GM03348 (cell line): ENCODE data around the gene CACHD1.
"Not testable (repeated sequence)": the region's sequence is repeated elsewhere in the genome, so short reads cannot be mapped to it uniquely, and the experiment has no call there.

Experiments
- DNase-seq: peaks from one replicate; pipeline ENCODE4 v3.0.0; 2012; ENCODE audit warnings: low spot score

Gene CACHD1

GRCh38 chr1:64497088-64497883 is 27.4 kb downstream of the CACHD1 start:
- DNase-seq = peak; percentile 21

DNA sequence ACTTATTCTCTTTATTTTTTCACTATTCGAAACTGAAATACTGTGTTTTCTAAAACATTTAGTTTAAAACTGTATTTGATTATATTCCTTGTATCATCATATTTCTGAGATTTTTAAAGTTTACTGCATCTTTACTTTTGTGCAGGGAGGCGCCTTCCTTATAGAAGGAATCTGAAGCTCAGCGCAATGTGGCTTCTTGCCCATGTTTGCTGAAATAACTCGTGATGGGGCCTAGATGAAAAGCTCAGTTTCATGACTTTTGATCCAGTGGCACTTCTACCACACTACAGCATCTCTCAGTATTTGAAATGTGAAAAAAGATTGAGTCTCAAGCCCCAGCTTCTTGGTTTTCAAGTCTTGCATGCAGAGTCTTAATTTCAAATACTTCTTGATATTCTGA is 28.4 kb downstream of the CACHD1 start:
- DNase-seq = no peak

DNA sequence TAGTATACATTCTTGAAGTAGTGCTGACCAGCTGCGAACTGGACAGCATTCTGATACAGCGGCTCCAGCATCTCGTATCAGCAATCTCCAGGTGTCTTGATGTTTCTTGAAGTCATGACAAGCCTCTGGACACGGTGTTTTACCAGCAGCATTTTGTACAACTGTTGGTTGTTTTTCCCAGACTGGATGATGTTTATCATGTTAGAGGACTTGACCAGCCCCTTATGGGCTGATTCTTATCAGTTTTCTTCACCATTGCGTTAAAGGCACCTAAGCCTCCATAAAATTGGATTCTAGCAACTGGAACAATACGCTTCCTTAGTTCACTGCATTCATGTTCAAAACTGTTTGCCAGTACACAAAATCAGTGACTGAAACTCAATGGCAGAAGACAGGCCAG is 29.1 kb downstream of the CACHD1 start:
- no peak for DNase-seq

DNA sequence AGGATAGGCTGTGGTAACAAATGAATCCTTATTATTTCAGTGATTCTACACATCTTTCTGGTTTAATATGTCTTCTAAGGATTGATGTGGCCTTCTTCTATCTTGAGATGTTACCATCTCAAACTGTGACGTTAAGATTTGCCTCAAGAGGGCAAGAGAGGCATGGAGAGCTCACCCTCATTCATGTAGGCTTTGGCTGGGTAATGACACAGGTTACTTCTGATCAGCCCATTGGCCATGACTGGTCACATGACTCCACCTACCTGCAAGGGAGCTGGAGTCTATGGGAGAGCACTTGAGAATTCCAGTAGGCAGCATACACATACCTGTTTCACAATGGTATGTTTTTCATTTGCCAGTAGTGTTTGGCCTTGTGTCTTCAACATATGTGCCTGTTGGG is 30.0 kb downstream of the CACHD1 start:
- no peak for DNase-seq

DNA sequence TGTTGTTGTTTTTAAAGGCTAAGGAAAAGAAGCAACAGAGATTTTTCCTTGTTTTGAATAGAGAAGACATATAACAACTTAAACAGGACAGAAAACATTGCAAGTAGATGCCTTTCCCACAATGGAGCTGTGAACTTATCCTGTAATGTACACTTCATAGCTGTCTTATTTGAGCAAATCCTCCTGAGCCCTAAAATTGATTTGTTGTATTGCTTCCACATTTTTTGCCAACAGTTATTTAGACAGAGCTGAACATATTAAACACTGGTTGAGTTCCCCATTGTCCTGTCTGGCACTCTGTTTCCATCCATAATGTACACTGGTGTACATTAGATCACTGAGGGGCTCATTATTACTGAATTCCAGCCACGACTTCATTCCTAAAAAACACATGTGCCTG is 32.2 kb downstream of the CACHD1 start:
- DNase-seq = no peak

DNA sequence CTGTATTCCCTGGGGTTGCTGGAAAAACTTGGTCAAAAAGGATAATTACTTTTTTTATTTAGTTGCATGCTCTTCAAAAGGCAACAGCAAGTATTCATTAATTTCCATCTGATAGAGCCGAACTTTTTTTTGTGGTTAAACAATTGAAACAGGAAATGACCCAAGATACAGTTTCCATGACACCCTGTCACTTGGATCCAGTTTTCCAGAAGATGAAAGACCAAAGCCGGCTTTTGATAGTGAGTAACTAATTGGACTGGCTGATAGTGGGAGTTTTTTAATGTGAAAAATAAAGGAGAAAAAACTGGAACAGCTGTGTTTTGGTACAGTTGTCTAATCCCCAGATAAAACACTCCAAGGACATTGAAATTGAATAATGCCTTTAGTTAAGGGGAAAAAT is 33.0 kb downstream of the CACHD1 start:
- no peak for DNase-seq

DNA sequence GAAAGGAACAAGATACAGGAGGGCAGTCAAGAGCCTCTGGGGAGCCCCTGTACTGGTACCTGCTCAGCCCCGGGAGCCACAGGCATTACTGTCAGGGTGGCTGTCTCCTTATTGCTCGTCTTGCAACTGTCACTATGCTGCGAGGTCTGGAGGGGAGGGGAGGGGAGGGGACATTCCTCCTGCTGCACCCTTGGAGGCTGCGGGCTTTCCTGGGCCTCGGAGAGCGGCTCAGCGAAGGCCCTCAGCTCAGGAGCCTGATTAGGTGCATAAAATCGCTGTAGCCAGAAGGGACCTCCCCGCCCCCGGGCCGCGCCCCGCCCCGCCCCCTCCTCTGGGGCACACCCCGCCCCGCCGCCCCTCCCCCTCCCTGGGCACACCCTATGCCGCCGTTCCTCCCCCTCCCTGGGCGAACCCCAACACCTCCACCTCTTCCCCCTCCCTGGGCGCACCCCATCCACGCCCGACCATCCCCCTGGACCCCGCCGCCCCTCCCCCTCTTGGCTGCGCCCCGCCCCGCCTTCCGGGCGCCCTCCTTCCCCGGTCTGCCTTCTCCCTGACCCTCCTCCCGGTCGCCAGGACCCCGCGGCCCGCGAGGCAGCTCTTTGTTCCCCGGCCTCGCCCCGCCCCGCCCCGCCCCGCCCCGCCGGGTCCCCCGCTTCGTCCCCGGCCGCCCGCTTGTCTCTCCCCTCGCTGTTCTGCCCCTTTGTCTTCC is 35.5 kb downstream of the CACHD1 start:
- DNase-seq = peak; percentile 65

DNA sequence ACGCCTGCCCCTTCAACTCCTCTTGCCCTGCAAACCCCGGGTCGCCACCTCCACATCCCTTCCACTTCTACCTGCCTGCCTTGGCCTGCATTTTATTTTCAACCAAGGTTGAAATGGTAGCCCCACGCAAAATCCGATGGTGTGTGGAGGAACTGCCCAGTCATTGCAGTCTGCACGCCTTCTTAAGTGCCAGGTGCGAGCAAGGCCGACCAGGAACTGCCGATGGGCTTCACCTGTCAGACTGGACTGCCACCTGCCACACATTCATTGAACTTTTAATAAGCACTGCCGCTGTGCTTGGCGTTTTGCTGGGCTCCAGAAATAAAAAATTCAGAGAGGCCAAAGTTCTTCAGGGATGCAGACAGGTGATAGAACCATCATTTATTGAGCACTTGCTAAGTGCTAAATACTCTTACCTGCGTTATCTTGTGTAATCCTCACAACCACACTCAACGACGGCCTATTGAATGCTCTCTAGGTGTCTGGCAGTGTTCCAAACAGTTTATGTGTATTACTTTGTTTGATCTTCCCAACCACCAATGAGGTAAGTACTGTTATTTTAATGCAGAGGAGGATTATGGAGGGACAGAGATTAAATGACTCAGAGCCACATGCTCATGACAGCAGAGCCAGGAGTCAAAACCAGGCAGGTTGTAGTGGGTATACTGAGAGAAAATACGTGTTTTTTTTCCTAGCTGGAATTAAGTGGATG is 36.2 kb downstream of the CACHD1 start:
- DNase-seq = no peak

- no peak for DNase-seq
These were observed 38.7 kb downstream of the CACHD1 start for GRCh38 chr1:64508629-64509028.

- DNase-seq = no peak
These were observed 41.1 kb downstream of the CACHD1 start for GRCh38 chr1:64511044-64511443.

DNA sequence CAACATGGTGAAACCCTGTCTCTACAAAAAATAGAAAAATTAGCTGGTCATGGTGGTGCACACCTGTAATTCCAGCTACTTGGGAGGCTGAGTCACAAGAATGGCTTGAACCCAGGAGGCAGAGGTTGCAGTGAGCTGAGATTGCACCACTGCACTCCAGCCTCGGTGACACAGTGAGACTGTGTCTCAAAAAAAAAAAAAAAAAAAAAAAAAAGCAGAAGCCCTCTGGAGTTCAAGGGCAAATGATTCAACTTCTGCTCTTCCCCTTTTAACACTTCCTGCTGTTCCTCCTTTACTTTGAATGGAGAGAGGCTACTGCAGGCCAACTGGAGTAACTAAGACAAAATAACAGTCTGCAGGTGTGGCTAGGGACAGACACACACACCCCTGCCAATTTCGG is 42.3 kb downstream of the CACHD1 start:
- DNase-seq = not testable (repeated sequence)

DNA sequence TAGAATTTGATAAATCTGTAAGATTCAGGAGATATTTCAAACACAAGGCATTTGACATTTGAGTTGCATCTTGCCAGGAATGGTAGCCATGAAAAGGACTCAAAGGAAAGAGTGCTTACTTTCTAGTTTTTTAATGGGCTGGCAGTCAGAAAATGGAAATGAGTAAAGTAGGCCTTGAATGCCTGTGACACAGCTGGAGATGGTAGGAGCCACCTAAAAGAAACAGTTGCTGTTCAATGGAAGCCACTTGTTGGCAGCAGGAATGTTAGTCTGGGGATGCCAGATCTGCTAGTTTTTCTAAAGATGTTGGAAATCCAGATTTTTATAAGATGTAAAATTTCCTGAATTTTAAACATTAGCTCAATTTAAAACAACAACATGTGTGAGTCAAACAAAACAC is 43.6 kb downstream of the CACHD1 start:
- no peak for DNase-seq

- peak; percentile 44 for DNase-seq
These were observed 44.4 kb downstream of the CACHD1 start for GRCh38 chr1:64514197-64514765.

DNA sequence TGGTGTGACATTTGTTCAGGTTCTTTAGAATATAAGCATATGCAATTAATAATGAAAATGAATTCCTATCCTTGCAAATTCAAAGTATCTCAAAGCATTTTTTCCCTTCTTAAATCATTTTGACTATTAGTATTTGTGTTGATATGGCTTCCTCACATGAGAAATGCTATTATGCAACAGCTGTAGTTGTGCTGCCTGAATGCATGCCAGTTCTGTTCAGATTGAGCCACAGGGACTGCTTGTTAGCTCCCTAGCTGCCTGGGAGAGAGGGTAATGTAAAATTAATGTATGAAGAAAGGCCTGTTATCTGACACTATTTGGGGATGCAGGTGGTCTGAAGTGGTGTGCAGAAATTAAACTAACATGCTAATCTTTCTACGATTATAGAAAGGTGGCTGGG is 45.5 kb downstream of the CACHD1 start:
- DNase-seq = peak; percentile 54

DNA sequence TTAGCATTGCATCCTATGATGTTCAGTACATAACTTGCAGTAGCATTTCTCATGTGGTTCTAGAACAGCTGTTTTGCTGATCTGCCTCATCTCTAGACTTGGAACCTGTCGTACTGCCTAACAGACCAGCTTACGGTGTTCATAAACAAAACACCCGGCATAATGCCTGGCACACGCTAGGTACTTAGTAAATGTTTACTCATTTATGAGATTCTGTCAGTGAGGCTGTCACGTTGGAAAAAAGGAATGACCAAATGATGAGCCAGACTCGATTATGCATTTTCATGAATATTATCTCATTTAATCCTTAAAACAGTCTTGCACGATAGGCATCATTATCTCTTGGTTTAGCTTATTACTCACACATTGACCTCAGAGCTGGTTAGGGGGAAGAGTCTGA is 46.4 kb downstream of the CACHD1 start:
- no peak for DNase-seq

DNA sequence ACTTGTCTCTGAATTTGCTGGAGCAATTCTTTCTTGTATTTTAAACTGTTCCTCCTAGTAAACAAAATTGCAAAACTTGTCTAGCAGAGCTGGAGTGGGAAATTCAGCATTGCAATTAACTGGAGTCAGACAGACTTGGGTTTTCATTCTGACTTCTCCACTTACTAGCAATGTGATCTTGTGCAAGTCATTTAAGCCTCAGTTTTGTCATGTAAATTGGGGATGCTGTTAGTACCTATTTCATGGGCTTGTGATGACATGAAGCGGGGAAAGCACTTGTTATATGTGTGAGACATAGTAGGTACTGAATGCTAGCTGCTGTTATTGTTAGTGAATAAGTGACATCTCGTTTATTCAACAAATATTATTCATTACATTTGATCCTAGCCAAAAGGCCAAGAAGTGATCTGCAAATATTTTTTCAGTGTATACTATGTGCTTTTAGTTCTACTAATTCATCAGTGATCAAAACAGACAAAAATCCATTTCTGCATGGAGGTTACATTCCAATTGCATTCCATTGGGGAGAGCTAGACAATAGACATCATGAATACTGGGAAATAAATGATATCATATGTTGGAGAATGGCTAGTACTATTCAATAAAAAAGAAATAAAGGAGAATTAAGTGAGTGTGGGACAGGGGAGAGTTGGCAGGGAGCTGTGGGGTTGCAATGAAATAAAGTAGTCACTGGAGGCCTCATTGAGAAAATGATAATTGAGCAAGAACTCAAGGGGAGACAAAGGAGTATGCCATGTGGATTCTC is 47.1 kb downstream of the CACHD1 start:
- peak; percentile 59 for DNase-seq

GRCh38 chr1:64517640-64518039 is 47.7 kb downstream of the CACHD1 start:
- no peak for DNase-seq

GRCh38 chr1:64518692-64519481 is 49.0 kb downstream of the CACHD1 start:
- no peak for DNase-seq

GRCh38 chr1:64519901-64520300 is 50.0 kb downstream of the CACHD1 start:
- DNase-seq = no peak

- DNase-seq = no peak
These were observed 52.8 kb downstream of the CACHD1 start for GRCh38 chr1:64522740-64523139.
